Thyroid gland (tissue), 4 donors: ENCODE measurements around the gene RTL1.

Source experiments
- CTCF ChIP-seq, 6 experiments: fragments of 200-600 bp in 3 of 6; fragments of 450-650 bp in 3 of 6; sonication (generic) in 3 of 6; IDR thresholded peaks; one replicate each; pipeline ENCODE4 v1.5.1; 2016 to 2019; ENCODE audit warnings: antibody characterized with exemption in 6 of 6, mild to moderate bottlenecking in 2 of 6, inconsistent platforms in 1 of 6, moderate library complexity in 1 of 6
- POLR2A ChIP-seq, 2 donors: fragments of 450-650 bp; IDR thresholded peaks; one replicate each; pipeline ENCODE4 v1.6.1; 2017; ENCODE audit warnings: antibody characterized with exemption in 2 of 2, mild to moderate bottlenecking in 2 of 2, moderate library complexity in 1 of 2

- TF ChIP-seq CTCF (IDR thresholded peaks at IDR 0.05) (no peak), POLR2A (IDR thresholded peaks at IDR 0.05) (no peak)
Measured at GRCh38 chr14:100880271-100881101, 23.0 kb downstream of the RTL1 start.
